A549 (cell line): ENCODE measurements around the gene AREL1.

ENCODE experiments used
- BCL3 ChIP-seq: fragments of >200 bp; sonication (Bioruptor Twin); formaldehyde crosslinking; IDR thresholded peaks from 3 replicates; pipeline ENCODE4 v1.6.1; 2016
- CHD4 ChIP-seq: fragments of 200-600 bp; sonication (generic); IDR thresholded peaks from 2 replicates; pipeline ENCODE4 v1.6.1; 2016; ENCODE audit warnings: antibody characterized with exemption, mild to moderate bottlenecking, borderline replicate concordance
- CTCF ChIP-seq: fragments of >200 bp; sonication (Bioruptor Twin); formaldehyde crosslinking; IDR thresholded peaks from 3 replicates; pipeline ENCODE4 v1.5.1; 2016
- EHMT2 ChIP-seq: fragments of 200-600 bp; sonication (generic); IDR thresholded peaks from 2 replicates; pipeline ENCODE4 v1.6.1; 2016; ENCODE audit warnings: antibody characterized with exemption, low read depth, mild to moderate bottlenecking, moderate library complexity
- ESRRA ChIP-seq: fragments of 150-350 bp; IDR thresholded peaks from 2 replicates; pipeline ENCODE4 v1.6.1; 2014; ENCODE audit warnings: mild to moderate bottlenecking, low read length, borderline replicate concordance
- FOSL2 ChIP-seq, 2 experiments: fragments of 450-650 bp in 1 of 2; fragments of >200 bp in 1 of 2; sonication (Bioruptor Twin) in 1 of 2; formaldehyde crosslinking; IDR thresholded peaks; 2 replicates each; pipeline versions ENCODE4 v1.5.0 to v1.6.1; 2016 to 2020; ENCODE audit warnings: mild to moderate bottlenecking in 1 of 2, moderate library complexity in 1 of 2
- HDAC2 ChIP-seq: fragments of 200-600 bp; sonication (generic); IDR thresholded peaks from 2 replicates; pipeline ENCODE4 v1.6.1; 2016
- MAZ ChIP-seq: fragments of 150-350 bp; IDR thresholded peaks from 2 replicates; pipeline ENCODE4 v1.6.1; 2014; ENCODE audit warnings: antibody characterized with exemption, low read depth, low read length, borderline replicate concordance
- POLR2AphosphoS2 ChIP-seq: conservative IDR thresholded peaks from 2 replicates; pipeline ENCODE4 v1.6.1; 2012; ENCODE audit warnings: low read length, improper control_type of control experiment, inconsistent platforms
- REST ChIP-seq: fragments of 200-600 bp; sonication (generic); IDR thresholded peaks from 2 replicates; pipeline ENCODE4 v1.6.1; 2016; ENCODE audit warnings: antibody characterized with exemption, mild to moderate bottlenecking, moderate library complexity
- USF2 ChIP-seq: fragments of 450-650 bp; IDR thresholded peaks from 2 replicates; pipeline ENCODE4 v1.6.1; 2014; ENCODE audit warnings: antibody characterized with exemption
- TF ChIP-seq, protein P1 (sequence below): IDR thresholded peaks from 2 replicates; pipeline ENCODE4 v1.6.1; 2012

GRCh38 chr14:74653386-74654138, 59.3 kb downstream of the AREL1 start:
- TF ChIP-seq FOSL2 (IDR thresholded peaks at IDR 0.05) (no peak), FOSL2 (CRISPR knock-in tag; IDR thresholded peaks at IDR 0.05) (no peak), CHD4 (no peak), POLR2AphosphoS2 (no peak), EHMT2 (no peak), CTCF (no peak), USF2 (no peak), BCL3 (no peak), REST (no peak), ESRRA (no peak), HDAC2 (no peak), MAZ (no peak)
- TF ChIP-seq, protein P1, sequence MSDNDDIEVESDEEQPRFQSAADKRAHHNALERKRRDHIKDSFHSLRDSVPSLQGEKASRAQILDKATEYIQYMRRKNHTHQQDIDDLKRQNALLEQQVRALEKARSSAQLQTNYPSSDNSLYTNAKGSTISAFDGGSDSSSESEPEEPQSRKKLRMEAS: no peak
